Measurements from ENCODE around the gene ADGRB3. TPM values are rescaled to one million over a fixed set of nuclear protein-coding genes. Genes with fewer than 3 reads are reported as not detected.
"Not testable (repeated sequence)": the region's sequence is repeated elsewhere in the genome, so short reads cannot be mapped to it uniquely, and the experiment has no call there.

Gene ADGRB3
- total RNA-seq, 2 experiments from 2014 or later = not detected

DNA sequence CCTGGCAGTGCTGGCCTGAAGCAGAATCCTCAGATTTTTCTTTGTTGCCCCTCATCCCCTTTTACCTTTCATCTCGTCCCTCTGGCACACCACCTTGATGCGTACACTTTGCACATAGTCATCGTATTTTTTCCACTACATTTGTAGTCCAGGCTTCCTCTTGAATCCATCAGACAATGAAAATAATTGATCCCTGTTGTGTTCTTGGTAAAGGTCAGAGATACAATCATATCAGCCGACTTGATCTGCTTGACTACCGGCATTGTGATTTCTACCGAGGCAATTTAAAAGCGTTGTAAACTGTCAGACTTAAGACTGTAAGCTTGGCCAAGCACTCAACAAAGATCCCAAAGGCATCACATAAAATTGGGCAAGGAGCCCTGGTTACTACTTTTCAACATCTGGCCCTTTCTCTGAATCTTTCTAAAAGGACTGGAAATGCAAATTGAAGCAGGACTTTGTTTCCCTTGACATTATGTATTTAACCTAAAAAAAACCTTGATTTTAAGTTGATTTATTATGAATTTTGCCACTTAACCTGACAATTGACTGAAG, 649.2 kb downstream of the ADGRB3 start:
- Histone ChIP-seq H3K4me2 (ENCODE audit: low read length) (no peak overlapping the region), H3K9me3 (ENCODE audit: low read length) (no peaks in the 10 kb centered on the region), H3K4me3 (ENCODE audit: low read depth, low read length, poor library complexity, severe bottlenecking) (no peak overlapping the region), H2AFZ (ENCODE audit: low read length) (no peak overlapping the region), H3K36me3 (ENCODE audit: insufficient read depth, low read length) (no peaks in the 10 kb centered on the region), H3K27ac (ENCODE audit: low read depth, low read length, poor library complexity, severe bottlenecking) (no peak overlapping the region), H3K9me2 (ENCODE audit: insufficient read depth, low read length) (no peaks in the 10 kb centered on the region), H3K79me2 (ENCODE audit: insufficient read depth, low read depth, low read length) (no peaks in the 10 kb centered on the region), H3K4me1 (ENCODE audit: insufficient read depth, low read length, poor library complexity, severe bottlenecking) (no peaks in the 10 kb centered on the region), H4K20me1 (ENCODE audit: insufficient read depth, low read length) (no peaks in the 10 kb centered on the region)
- no peak for DNase-seq (ENCODE audit: low spot score)
- intact Hi-C loops (cut with micrococcal nuclease; ENCODE audit: unreplicated experiment) = no loop called here
- BruUV-seq (replicated peaks) = no TSS peak
- ChIA-PET POLR2A (interaction anchor here (0.7 kb wide), 2 partner anchors 52 to 526 kb away, joined by 3 read pairs; no protein-coding TSS in a partner anchor), CTCF (ENCODE audit: unreplicated experiment) (no interaction called here)
- TF ChIP-seq, protein P1, sequence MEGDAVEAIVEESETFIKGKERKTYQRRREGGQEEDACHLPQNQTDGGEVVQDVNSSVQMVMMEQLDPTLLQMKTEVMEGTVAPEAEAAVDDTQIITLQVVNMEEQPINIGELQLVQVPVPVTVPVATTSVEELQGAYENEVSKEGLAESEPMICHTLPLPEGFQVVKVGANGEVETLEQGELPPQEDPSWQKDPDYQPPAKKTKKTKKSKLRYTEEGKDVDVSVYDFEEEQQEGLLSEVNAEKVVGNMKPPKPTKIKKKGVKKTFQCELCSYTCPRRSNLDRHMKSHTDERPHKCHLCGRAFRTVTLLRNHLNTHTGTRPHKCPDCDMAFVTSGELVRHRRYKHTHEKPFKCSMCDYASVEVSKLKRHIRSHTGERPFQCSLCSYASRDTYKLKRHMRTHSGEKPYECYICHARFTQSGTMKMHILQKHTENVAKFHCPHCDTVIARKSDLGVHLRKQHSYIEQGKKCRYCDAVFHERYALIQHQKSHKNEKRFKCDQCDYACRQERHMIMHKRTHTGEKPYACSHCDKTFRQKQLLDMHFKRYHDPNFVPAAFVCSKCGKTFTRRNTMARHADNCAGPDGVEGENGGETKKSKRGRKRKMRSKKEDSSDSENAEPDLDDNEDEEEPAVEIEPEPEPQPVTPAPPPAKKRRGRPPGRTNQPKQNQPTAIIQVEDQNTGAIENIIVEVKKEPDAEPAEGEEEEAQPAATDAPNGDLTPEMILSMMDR (conservative IDR thresholded peaks at IDR 0.05; ENCODE audit: low read length) = no peak
- TF ChIP-seq EZH2phosphoT487 (IDR thresholded peaks at IDR 0.05; ENCODE audit: borderline replicate concordance, low read depth, low read length) = no peak

DNA sequence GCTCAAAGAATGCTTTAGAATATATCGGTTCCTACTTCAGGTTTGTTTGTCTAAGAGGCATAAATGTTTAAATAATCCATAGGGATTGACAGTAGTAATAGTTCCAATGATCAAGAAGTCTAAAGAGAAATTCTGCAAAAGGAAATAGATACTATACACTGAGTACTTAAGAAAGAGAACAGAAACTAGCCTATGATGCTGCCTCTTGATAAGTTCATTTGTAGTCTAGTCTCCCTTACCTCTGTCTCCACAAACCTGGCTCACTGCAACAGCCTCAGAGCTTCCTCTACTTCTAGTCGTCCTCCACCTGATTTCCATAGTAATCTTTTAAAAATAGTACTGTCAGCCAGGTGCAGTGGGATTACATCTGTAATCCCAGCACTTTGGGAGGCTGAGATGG, 650.0 kb downstream of the ADGRB3 start:
- Histone ChIP-seq H3K4me1 (ENCODE audit: insufficient read depth, low read length, poor library complexity, severe bottlenecking) (no peaks in the 10 kb centered on the region), H4K20me1 (ENCODE audit: insufficient read depth, low read length) (no peaks in the 10 kb centered on the region), H3K9me2 (ENCODE audit: insufficient read depth, low read length) (no peaks in the 10 kb centered on the region), H3K79me2 (ENCODE audit: insufficient read depth, low read depth, low read length) (no peaks in the 10 kb centered on the region), H3K4me3 (ENCODE audit: low read depth, low read length, poor library complexity, severe bottlenecking) (no peak overlapping the region), H2AFZ (ENCODE audit: low read length) (no peak overlapping the region), H3K9me3 (ENCODE audit: low read length) (no peaks in the 10 kb centered on the region), H3K36me3 (ENCODE audit: insufficient read depth, low read length) (no peaks in the 10 kb centered on the region), H3K27ac (ENCODE audit: low read depth, low read length, poor library complexity, severe bottlenecking) (no peak overlapping the region), H3K4me2 (ENCODE audit: low read length) (no peak overlapping the region)
- TF ChIP-seq, protein P1 (conservative IDR thresholded peaks at IDR 0.05; ENCODE audit: low read length) = no peak
- no peak for TF ChIP-seq EZH2phosphoT487 (IDR thresholded peaks at IDR 0.05; ENCODE audit: borderline replicate concordance, low read depth, low read length)
- intact Hi-C loops (cut with micrococcal nuclease; ENCODE audit: unreplicated experiment) = no loop called here
- POLR2A ChIA-PET = no interaction called here
- no peak for DNase-seq (ENCODE audit: low spot score)
- BruUV-seq (replicated peaks) = no TSS peak
- CTCF ChIA-PET (ENCODE audit: unreplicated experiment) = no interaction called here

DNA sequence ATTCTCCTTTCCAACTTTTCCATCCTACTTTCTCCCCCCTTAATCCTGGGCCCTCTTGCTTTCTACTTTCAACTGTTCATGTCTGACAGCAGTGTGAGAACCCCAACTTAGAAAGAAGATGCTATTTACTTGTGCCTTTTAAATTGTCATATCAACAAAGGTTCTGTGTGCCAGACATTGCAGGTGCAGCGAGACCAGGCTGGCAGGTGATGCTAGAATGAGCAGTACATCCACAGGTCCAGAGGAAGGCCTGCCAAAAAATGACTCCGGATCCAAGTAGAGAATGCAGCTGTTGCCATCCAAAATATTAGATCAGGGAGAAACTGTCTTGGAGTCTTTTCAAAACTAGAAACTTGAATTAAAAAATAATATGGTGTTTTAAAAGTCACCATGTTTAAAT, 651.2 kb downstream of the ADGRB3 start:
- Histone ChIP-seq H4K20me1 (ENCODE audit: insufficient read depth, low read length) (no peaks in the 10 kb centered on the region), H3K4me1 (ENCODE audit: insufficient read depth, low read length, poor library complexity, severe bottlenecking) (no peaks in the 10 kb centered on the region), H3K4me2 (ENCODE audit: low read length) (no peak overlapping the region), H3K9me2 (ENCODE audit: insufficient read depth, low read length) (no peaks in the 10 kb centered on the region), H2AFZ (ENCODE audit: low read length) (no peak overlapping the region), H3K36me3 (ENCODE audit: insufficient read depth, low read length) (no peaks in the 10 kb centered on the region), H3K27ac (ENCODE audit: low read depth, low read length, poor library complexity, severe bottlenecking) (no peak overlapping the region), H3K4me3 (ENCODE audit: low read depth, low read length, poor library complexity, severe bottlenecking) (no peak overlapping the region), H3K9me3 (ENCODE audit: low read length) (no peaks in the 10 kb centered on the region), H3K79me2 (ENCODE audit: insufficient read depth, low read depth, low read length) (no peaks in the 10 kb centered on the region)
- no TSS peak for BruUV-seq (replicated peaks)
- CTCF ChIA-PET (ENCODE audit: unreplicated experiment) = no interaction called here
- DNase-seq (ENCODE audit: low spot score) = no peak
- POLR2A ChIA-PET = no interaction called here
- intact Hi-C loops (cut with micrococcal nuclease; ENCODE audit: unreplicated experiment) = no loop called here
- no peak for TF ChIP-seq EZH2phosphoT487 (IDR thresholded peaks at IDR 0.05; ENCODE audit: borderline replicate concordance, low read depth, low read length)
- TF ChIP-seq, protein P1 (conservative IDR thresholded peaks at IDR 0.05; ENCODE audit: low read length) = no peak

DNA sequence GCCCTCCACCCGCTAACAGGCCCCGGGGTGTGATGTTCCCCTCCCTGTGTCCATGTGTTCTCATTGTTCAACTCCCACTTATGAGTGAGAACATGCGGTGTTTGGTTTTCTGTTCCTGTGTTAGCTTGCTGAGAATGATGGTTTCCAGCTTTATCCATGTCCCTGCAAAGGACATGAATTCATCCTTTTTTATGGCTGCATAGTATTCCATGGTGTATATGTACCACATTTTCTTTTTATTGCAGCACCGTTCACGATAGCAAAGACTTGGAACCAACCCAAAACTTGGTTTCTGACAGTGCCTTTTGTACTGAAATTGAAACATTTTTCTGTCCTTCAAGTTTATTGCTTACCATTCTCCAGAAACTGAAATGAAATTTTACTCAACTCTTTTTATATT, 653.1 kb downstream of the ADGRB3 start:
- H3K4me1 ChIP-seq (ENCODE audit: insufficient read depth, low read length, poor library complexity, severe bottlenecking); DNase-seq (ENCODE audit: low spot score); H3K4me2 ChIP-seq (ENCODE audit: low read length); H3K27ac ChIP-seq (ENCODE audit: low read depth, low read length, poor library complexity, severe bottlenecking); H3K36me3 ChIP-seq (ENCODE audit: insufficient read depth, low read length); CTCF ChIA-PET (ENCODE audit: unreplicated experiment); H3K4me3 ChIP-seq (ENCODE audit: low read depth, low read length, poor library complexity, severe bottlenecking); H3K9me2 ChIP-seq (ENCODE audit: insufficient read depth, low read length); H4K20me1 ChIP-seq (ENCODE audit: insufficient read depth, low read length); H3K79me2 ChIP-seq (ENCODE audit: insufficient read depth, low read depth, low read length); H3K9me3 ChIP-seq (ENCODE audit: low read length); BruUV-seq (replicated peaks); intact Hi-C loops (cut with micrococcal nuclease; ENCODE audit: unreplicated experiment); H2AFZ ChIP-seq (ENCODE audit: low read length): not testable (repeated sequence)
- POLR2A ChIA-PET = interaction anchor here (0.6 kb wide), 1 partner anchor 219 kb away, joined by 3 read pairs; no protein-coding TSS in a partner anchor

Data from OCI-LY7 (cell line).